Choroid plexus epithelial cell (primary cell): Measurements from ENCODE around the gene CCDC107.

Experiments used
- DNase-seq: peaks from one replicate; pipeline ENCODE4 v3.0.0-alpha.2; 2010; ENCODE audit warnings: low read depth
- H3K4me3 ChIP-seq: 2 replicates; pipeline ENCODE4 v1.5.1; 2011; ENCODE audit warnings: low read depth, mild to moderate bottlenecking, control low read depth, low read length, moderate library complexity
- CTCF ChIP-seq: conservative IDR thresholded peaks from 2 replicates; pipeline ENCODE4 v1.5.1; 2011; ENCODE audit warnings: low read depth, mild to moderate bottlenecking, control low read depth, inconsistent platforms, low read length, moderate library complexity

Gene CCDC107

GRCh38 chr9:35682051-35682450, 24.0 kb downstream of the CCDC107 start:
- no peak for TF ChIP-seq CTCF
- H3K4me3 ChIP-seq = no peak overlapping the region
- no peak for DNase-seq

GRCh38 chr9:35682520-35683315, 24.6 kb downstream of the CCDC107 start:
- no peak overlapping the region for H3K4me3 ChIP-seq
- no peak for TF ChIP-seq CTCF
- DNase-seq = no peak

GRCh38 chr9:35683323-35683722, 25.2 kb downstream of the CCDC107 start:
- no peak for TF ChIP-seq CTCF
- DNase-seq = no peak
- H3K4me3 ChIP-seq = no peak overlapping the region

GRCh38 chr9:35684921-35685320, 26.8 kb downstream of the CCDC107 start:
- no peak overlapping the region for H3K4me3 ChIP-seq
- DNase-seq = no peak
- no peak for TF ChIP-seq CTCF

- TF ChIP-seq CTCF = no peak
- DNase-seq = no peak
- H3K4me3 ChIP-seq = no peak overlapping the region
Measured at GRCh38 chr9:35685506-35685905, 27.4 kb downstream of the CCDC107 start.

- no peak for TF ChIP-seq CTCF
- DNase-seq = peak; percentile 70
- H3K4me3 ChIP-seq = peak overlapping the region; percentile 2
Measured at GRCh38 chr9:35686222-35687203, 28.4 kb downstream of the CCDC107 start.
